A673 (cell line): Measurements from ENCODE around the gene HSD17B3. TPM values are rescaled to one million over a fixed set of nuclear protein-coding genes. Genes with fewer than 3 reads are reported as not detected.

Experiments used
- BruUV-seq: library from RNA; stranded (reverse); fragments of 400-500 nt; replicated peaks from 2 replicates; lab custom pipeline; 2021; lab: Mats Ljungman, UMichigan
- CTCF ChIA-PET: fragments of 300-600 bp; sonication (Branson Sonifier 250); formaldehyde crosslinking; loops from one replicate; lab custom pipeline; 2022; ENCODE audit warnings: antibody characterized with exemption; lab: Charles Lee
- POLR2A ChIA-PET: fragments of 300-600 bp; sonication (Branson Sonifier 250); formaldehyde crosslinking; loops from one replicate; lab custom pipeline; 2022; ENCODE audit warnings: antibody characterized with exemption; ENCODE audit not compliant: low non-redundant PET; lab: Charles Lee
- DNase-seq: peaks from one replicate; pipeline ENCODE4 v3.0.0-alpha.2; 2015; ENCODE audit warnings: low spot score
- H3K27ac ChIP-seq: fragments of 200-600 bp; sonication (generic); 2 replicates; pipeline ENCODE4 v1.5.1; 2016; ENCODE audit warnings: mixed run types, low read depth, mild to moderate bottlenecking, mixed read lengths, antibody characterized with exemption, low read length; ENCODE audit not compliant: poor library complexity, severe bottlenecking
- H3K27me3 ChIP-seq: fragments of 200-600 bp; sonication (generic); replicated peaks from 2 replicates; pipeline ENCODE4 v1.6.1; 2017; ENCODE audit warnings: mixed run types, low read depth, mild to moderate bottlenecking, mixed read lengths, antibody characterized with exemption, low read length; ENCODE audit not compliant: insufficient read depth, poor library complexity
- H3K36me3 ChIP-seq: fragments of 200-600 bp; sonication (generic); 2 replicates; pipeline ENCODE4 v1.6.1; 2016; ENCODE audit warnings: mixed run types, mild to moderate bottlenecking, mixed read lengths, antibody characterized with exemption, low read length; ENCODE audit not compliant: insufficient read depth, poor library complexity, severe bottlenecking
- H3K4me1 ChIP-seq: fragments of 200-600 bp; sonication (generic); 2 replicates; pipeline ENCODE4 v1.6.1; 2017; ENCODE audit warnings: mixed run types, mild to moderate bottlenecking, mixed read lengths, antibody characterized with exemption, low read length; ENCODE audit not compliant: insufficient read depth, poor library complexity, severe bottlenecking
- H3K4me3 ChIP-seq: fragments of 200-600 bp; sonication (generic); 2 replicates; pipeline ENCODE4 v1.5.1; 2016; ENCODE audit warnings: low read depth, mixed run types, mild to moderate bottlenecking, mixed read lengths, low read length; ENCODE audit not compliant: poor library complexity, severe bottlenecking
- H3K9me3 ChIP-seq: fragments of 200-600 bp; sonication (generic); 2 replicates; pipeline ENCODE4 v1.6.1; 2016; ENCODE audit warnings: mixed run types, low read depth, mild to moderate bottlenecking, mixed read lengths, antibody characterized with exemption, low read length; ENCODE audit not compliant: poor library complexity, severe bottlenecking
- CTCF ChIP-seq: fragments of 300-800, 200-600 bp; sonication (generic); conservative IDR thresholded peaks from 2 replicates; pipeline ENCODE4 v1.5.1; 2017; ENCODE audit warnings: low read depth, mild to moderate bottlenecking, antibody characterized with exemption, low read length, moderate library complexity, mixed read lengths
- EZH2 ChIP-seq: fragments of 200-600 bp; sonication (generic); IDR thresholded peaks from 2 replicates; pipeline ENCODE4 v1.6.1; 2017; ENCODE audit warnings: borderline replicate concordance, low read depth, mild to moderate bottlenecking, mixed read lengths, antibody characterized with exemption, low read length; ENCODE audit not compliant: poor library complexity, severe bottlenecking
- intact Hi-C: fragments of 100-400 bp; cut with micrococcal nuclease; formaldehyde crosslinking; loops from one replicate; pipeline ENCODE4 v1.10.0; 2022; ENCODE audit not compliant: unreplicated experiment
- total RNA-seq: library from RNA; stranded (reverse); gene quantifications from 2 replicates; pipeline ENCODE4 v1.2.3, GENCODE V29; 2021

The HSD17B3 gene
- total RNA-seq, 1 experiment from 2014 or later: not detected

- peak; percentile 27 for DNase-seq
- no peaks in the 10 kb centered on the region for H3K9me3 ChIP-seq
- CTCF ChIA-PET: no interaction called here
- POLR2A ChIA-PET: no interaction called here
- no peaks in the 10 kb centered on the region for H3K36me3 ChIP-seq
- intact Hi-C loops: no loop called here
- no peaks in the 10 kb centered on the region for H3K27me3 ChIP-seq
- BruUV-seq: no TSS peak
- H3K27ac ChIP-seq: no peak overlapping the region
- TF ChIP-seq CTCF (peak; percentile 53), EZH2 (no peak)
- no peaks in the 10 kb centered on the region for H3K4me1 ChIP-seq
- no peak overlapping the region for H3K4me3 ChIP-seq
These were observed 56.6 kb downstream of the HSD17B3 start for GRCh38 chr9:96245399-96245798.

GRCh38 chr9:96243778-96244177 is 58.2 kb downstream of the HSD17B3 start:
- DNase-seq: no peak
- Histone ChIP-seq H3K36me3 (no peaks in the 10 kb centered on the region), H3K27ac (no peak overlapping the region), H3K4me1 (no peaks in the 10 kb centered on the region), H3K9me3 (no peaks in the 10 kb centered on the region), H3K27me3 (no peaks in the 10 kb centered on the region), H3K4me3 (no peak overlapping the region)
- intact Hi-C loops: no loop called here
- CTCF ChIA-PET: no interaction called here
- TF ChIP-seq CTCF: no peak
- TF ChIP-seq EZH2: no peak
- no TSS peak for BruUV-seq
- POLR2A ChIA-PET: no interaction called here

- Histone ChIP-seq H3K9me3 (no peaks in the 10 kb centered on the region), H3K36me3 (no peaks in the 10 kb centered on the region), H3K27me3 (no peaks in the 10 kb centered on the region), H3K4me1 (no peaks in the 10 kb centered on the region), H3K27ac (no peak overlapping the region), H3K4me3 (no peak overlapping the region)
- BruUV-seq: no TSS peak
- intact Hi-C loops: no loop called here
- no peak for TF ChIP-seq CTCF
- no peak for TF ChIP-seq EZH2
- peak; percentile 21 for DNase-seq
- CTCF ChIA-PET: no interaction called here
- POLR2A ChIA-PET: no interaction called here
These were observed 59.2 kb downstream of the HSD17B3 start for GRCh38 chr9:96242811-96243210.
